Transverse colon (tissue), 4 donors: Measurements from ENCODE around the gene STMN1. TPM values are rescaled to one million over a fixed set of nuclear protein-coding genes. Genes with fewer than 3 reads are reported as not detected.

ENCODE experiments used
- DNase-seq: peaks from one replicate; pipeline ENCODE4 v3.0.0-alpha.2; 2019
- H3K27ac ChIP-seq, 4 donors: fragments of 200-600 bp; sonication (generic); 2 replicates each; pipeline ENCODE4 v1.5.1; 2016 to 2018; ENCODE audit warnings: inconsistent platforms in 4 of 4
- H3K27me3 ChIP-seq: fragments of 200-600 bp; sonication (generic); 2 replicates; pipeline ENCODE4 v1.5.1; 2017; ENCODE audit warnings: inconsistent platforms
- H3K36me3 ChIP-seq, 4 donors: fragments of 200-600 bp; sonication (generic); 2 replicates each; pipeline ENCODE4 v1.5.1; 2017 to 2019; ENCODE audit warnings: inconsistent platforms in 4 of 4
- H3K4me1 ChIP-seq, 4 donors: fragments of 200-600 bp; sonication (generic); 2 replicates each; pipeline ENCODE4 v1.5.1; 2017 to 2020; ENCODE audit warnings: inconsistent platforms in 4 of 4
- H3K4me3 ChIP-seq, 4 donors: fragments of 200-600 bp; sonication (generic); 1 replicate in 1 of 4; 2 replicates in 3 of 4; pipeline versions ENCODE4 v1.5.1 to v1.6.1; 2017 to 2019; ENCODE audit warnings: inconsistent platforms in 4 of 4
- H3K9me3 ChIP-seq, 2 donors: fragments of 200-600 bp; sonication (generic); 2 replicates each; pipeline ENCODE4 v1.5.1; 2017 to 2019; ENCODE audit warnings: inconsistent platforms in 2 of 2
- CTCF ChIP-seq, 5 experiments: fragments of 200-600 bp in 3 of 5; fragments of 450-650 bp in 2 of 5; sonication (generic) in 3 of 5; IDR thresholded peaks; 1 replicate in 2 of 5; 2 replicates in 3 of 5; pipeline ENCODE4 v1.5.1; 2016 to 2017; ENCODE audit warnings: antibody characterized with exemption in 5 of 5, inconsistent platforms in 3 of 5, mild to moderate bottlenecking in 2 of 5, moderate library complexity in 1 of 5
- EP300 ChIP-seq: sonication (generic); formaldehyde crosslinking; IDR thresholded peaks from one replicate; pipeline ENCODE4 v1.6.1; 2017; ENCODE audit warnings: antibody characterized with exemption, low read depth
- POLR2A ChIP-seq: fragments of 450-650 bp; IDR thresholded peaks from one replicate; pipeline ENCODE4 v1.6.1; 2016; ENCODE audit warnings: antibody characterized with exemption, mild to moderate bottlenecking, moderate library complexity
- POLR2AphosphoS5 ChIP-seq, 3 donors: sonication (generic); formaldehyde crosslinking; IDR thresholded peaks; one replicate each; pipeline ENCODE4 v1.6.1; 2016; ENCODE audit warnings: antibody characterized with exemption in 3 of 3
- WGBS, 2 donors: methylation state at CpG; one replicate each; pipeline ENCODE4 v1.1.5; 2018; ENCODE audit warnings: low coverage in 1 of 2; 5-methylcytosine and 5-hydroxymethylcytosine counted together
- in situ Hi-C, 4 donors: fragments of 200-750 bp; cut with MboI; loops; one replicate each; pipeline versions ENCODE4 v1.15.0 to v1.15.1; 2017; ENCODE audit warnings: low sequenced_read_pairs in 3 of 4, low pct_ligation_motif_present in 1 of 4, low pct_unique_long_range_greater_than_20kb in 1 of 4
- intact Hi-C: fragments of 100-400 bp; cut with DNase I; formaldehyde crosslinking; loops from one replicate; pipeline ENCODE4 v1.15.1; 2023; ENCODE audit warnings: low total_unique reads
- total RNA-seq, 4 donors: library from RNA; depleted of rRNA; stranded (reverse); fragments of >200 nt; gene quantifications; one replicate each; pipeline ENCODE4 v1.1.0, GENCODE V29; 2016

Gene STMN1
- total RNA-seq, 4 donors from 2014 or later = 6.4 to 24.3 (median 16.5) TPM

- Histone ChIP-seq H3K27me3 (peaks cover 11% of the 10 kb centered on the region), H3K36me3 (no peaks in the 10 kb centered on the region), H3K27ac (no peak overlapping the region), H3K4me3 (no peak overlapping the region), H3K4me1 (peaks cover 0 to 16% (median 5%) of the 10 kb centered on the region in 4 donors), H3K9me3 (no peaks in the 10 kb centered on the region)
- intact Hi-C loops = no loop called here
- in situ Hi-C loops = no loop called here
- no peak for DNase-seq
- TF ChIP-seq POLR2A (no peak), CTCF (IDR thresholded peaks at IDR 0.05) (no peak), POLR2AphosphoS5 (IDR thresholded peaks at IDR 0.05) (no peak), EP300 (no peak)
- 86% methylated on average over 7 of the region's 7 CpGs; no CpG with 5 or more reads in 1 of the 2 donors for WGBS, 2 donors
Observed at GRCh38 chr1:25929016-25929415, 22.8 kb upstream of the STMN1 start.

DNA sequence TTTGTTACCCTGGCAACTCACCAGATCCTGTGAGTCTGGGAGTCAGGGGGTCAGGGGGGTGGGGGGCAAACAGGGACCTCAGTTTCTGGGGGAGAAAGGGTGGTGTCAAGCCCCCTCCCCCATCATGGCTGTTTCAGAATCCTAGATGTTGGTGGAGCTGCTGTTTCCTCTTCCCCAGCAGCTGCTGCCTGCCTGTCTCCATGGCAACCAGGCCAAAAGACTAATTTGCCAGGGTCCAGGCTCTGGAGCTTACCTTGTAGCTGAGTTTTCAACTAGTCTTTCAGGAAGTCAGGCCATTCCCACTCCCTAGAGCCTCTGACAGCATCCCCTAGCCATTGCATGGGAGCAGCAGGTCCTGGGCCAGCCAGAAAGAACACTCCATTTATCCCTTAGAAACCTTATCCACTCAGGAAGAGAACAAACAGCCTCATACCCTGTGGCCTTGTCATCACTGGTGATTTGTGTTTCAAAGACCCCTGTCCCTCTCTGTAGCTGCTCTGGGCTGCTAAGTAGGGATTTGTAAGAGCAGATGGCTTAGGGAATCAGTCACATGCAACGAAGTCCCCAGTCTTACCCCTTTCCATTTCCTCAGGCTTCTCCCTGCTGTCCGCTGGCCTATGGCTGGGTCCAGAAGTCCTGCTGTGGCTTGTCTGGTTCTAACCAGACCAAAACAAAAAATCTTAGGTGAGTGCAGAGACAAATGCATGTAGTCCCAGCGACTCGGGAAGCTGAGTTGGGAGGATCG is 21.5 kb upstream of the STMN1 start:
- peaks cover 0 to 28% (median 13%) of the 10 kb centered on the region in 4 donors for H3K4me1 ChIP-seq
- intact Hi-C loops = no loop called here
- DNase-seq = no peak
- H3K9me3 ChIP-seq = no peaks in the 10 kb centered on the region
- TF ChIP-seq POLR2AphosphoS5 (IDR thresholded peaks at IDR 0.05) (no peak), POLR2A (no peak), CTCF (IDR thresholded peaks at IDR 0.05) (no peak), EP300 (no peak)
- H3K4me3 ChIP-seq = no peak overlapping the region
- peaks cover 10% of the 10 kb centered on the region for H3K27me3 ChIP-seq
- H3K27ac ChIP-seq = no peak overlapping the region
- in situ Hi-C loops = no loop called here
- H3K36me3 ChIP-seq = no peaks in the 10 kb centered on the region
- 90% methylated on average over 2 to 5 of the region's 5 CpGs for WGBS, 2 donors

DNA sequence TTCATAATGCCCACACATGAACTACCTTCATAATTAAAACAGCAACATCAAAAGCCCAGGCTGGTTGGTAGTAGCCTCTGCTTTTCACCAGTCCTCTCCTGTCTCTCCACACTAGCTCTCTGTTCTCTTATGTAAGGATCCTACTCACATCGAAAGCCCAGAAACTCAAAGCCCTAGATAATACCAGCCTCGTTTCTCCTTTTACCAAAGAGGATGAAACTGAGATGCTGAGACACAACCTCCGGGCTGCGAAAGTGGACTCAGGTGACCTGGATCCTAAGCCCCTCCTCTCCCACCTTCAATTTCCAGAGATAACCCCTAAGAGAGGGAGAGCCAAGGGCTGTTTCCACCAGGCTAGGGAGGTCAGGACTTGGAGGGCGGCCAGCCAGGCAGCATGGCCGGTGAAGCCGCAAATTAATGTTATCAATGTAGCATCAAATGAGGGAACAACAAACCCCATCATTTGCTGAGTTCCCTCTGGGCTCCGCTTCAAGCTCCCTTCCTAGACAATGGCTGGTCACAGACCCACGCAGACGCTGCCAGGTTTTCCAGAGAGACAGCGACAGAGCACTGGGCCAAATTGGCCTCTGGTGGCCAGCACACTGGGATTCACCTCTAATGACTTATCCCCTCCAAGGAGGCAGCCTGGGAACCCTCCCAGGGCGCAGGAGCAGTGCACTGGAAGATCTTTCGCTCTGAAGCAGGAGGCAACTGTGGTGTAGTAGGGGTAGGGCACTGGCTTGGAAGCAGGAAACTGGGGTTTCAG is 20.7 kb upstream of the STMN1 start:
- H3K27me3 ChIP-seq = peaks cover 18% of the 10 kb centered on the region
- no peaks in the 10 kb centered on the region for H3K9me3 ChIP-seq
- H3K27ac ChIP-seq = no peak overlapping the region
- intact Hi-C loops (no loop called here), in situ Hi-C loops (no loop called here)
- peaks cover 0 to 30% (median 17%) of the 10 kb centered on the region in 4 donors for H3K4me1 ChIP-seq
- H3K4me3 ChIP-seq = no peak overlapping the region
- H3K36me3 ChIP-seq = no peaks in the 10 kb centered on the region
- DNase-seq = no peak
- WGBS, 2 donors = 72 to 84% methylated on average over 2 to 13 of the region's 13 CpGs
- no peak for TF ChIP-seq EP300
- no peak for TF ChIP-seq POLR2A
- no peak for TF ChIP-seq POLR2AphosphoS5 (IDR thresholded peaks at IDR 0.05)
- TF ChIP-seq CTCF (IDR thresholded peaks at IDR 0.05) = no peak

DNA sequence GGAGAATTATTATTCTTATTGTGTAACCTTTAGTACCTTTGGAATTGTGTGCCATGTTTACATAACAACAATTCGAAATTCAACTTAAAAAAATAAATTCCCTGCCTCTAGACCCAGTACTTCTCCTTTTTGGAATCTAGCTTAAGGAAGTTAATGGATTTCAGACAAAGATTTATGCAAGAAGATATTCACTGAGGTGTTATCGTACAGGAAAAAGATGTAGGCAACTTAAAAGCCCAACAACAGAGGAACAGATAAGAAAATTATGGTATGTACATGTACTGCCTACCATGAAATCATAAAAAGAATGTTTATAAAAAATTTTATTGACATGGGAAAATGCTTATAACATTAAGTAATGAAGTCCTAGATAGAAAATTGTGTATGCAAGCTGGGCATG is 18.2 kb upstream of the STMN1 start:
- intact Hi-C loops (no loop called here), in situ Hi-C loops (no loop called here)
- Histone ChIP-seq H3K36me3 (no peaks in the 10 kb centered on the region), H3K27me3 (peaks cover 21% of the 10 kb centered on the region), H3K4me1 (peaks cover 0 to 31% (median 17%) of the 10 kb centered on the region in 4 donors), H3K9me3 (no peaks in the 10 kb centered on the region), H3K4me3 (no peak overlapping the region), H3K27ac (no peak overlapping the region)
- 35 to 48% methylated on average over 2 of the region's 2 CpGs for WGBS, 2 donors
- TF ChIP-seq EP300 (no peak), POLR2A (no peak), CTCF (IDR thresholded peaks at IDR 0.05) (no peak), POLR2AphosphoS5 (IDR thresholded peaks at IDR 0.05) (no peak)
- no peak for DNase-seq
